Embryonic facial prominence (tissue), 1 donor: Measurements from ENCODE around the gene ARPC5L.
"Not testable (repeated sequence)": the region's sequence is repeated elsewhere in the genome, so short reads cannot be mapped to it uniquely, and the experiment has no call there.

ENCODE experiments used
- DNase-seq: peaks from one replicate; pipeline ENCODE4 v3.0.0-alpha.2; 2016; ENCODE audit errors: extremely low spot score

The ARPC5L gene

GRCh38 chr9:124861342-124862229 is at the start of gene ARPC5L, which contains the start of gene RPL35:
TSS of gene ARPC5L (plus strand) at chr9:124862130. CDS start at chr9:124869291, 7,161 bp downstream.
TSS of gene RPL35 (minus strand) at chr9:124861957. CDS start at chr9:124861912, 45 bp downstream.
- peak; percentile 87 for DNase-seq

- no peak for DNase-seq
These were observed 49.5 kb upstream of the ARPC5L start for GRCh38 chr9:124812441-124812876.

GRCh38 chr9:124813041-124813440 is 48.9 kb upstream of the ARPC5L start:
- DNase-seq = no peak

GRCh38 chr9:124813501-124814163 is 48.3 kb upstream of the ARPC5L start:
- DNase-seq = no peak

DNA sequence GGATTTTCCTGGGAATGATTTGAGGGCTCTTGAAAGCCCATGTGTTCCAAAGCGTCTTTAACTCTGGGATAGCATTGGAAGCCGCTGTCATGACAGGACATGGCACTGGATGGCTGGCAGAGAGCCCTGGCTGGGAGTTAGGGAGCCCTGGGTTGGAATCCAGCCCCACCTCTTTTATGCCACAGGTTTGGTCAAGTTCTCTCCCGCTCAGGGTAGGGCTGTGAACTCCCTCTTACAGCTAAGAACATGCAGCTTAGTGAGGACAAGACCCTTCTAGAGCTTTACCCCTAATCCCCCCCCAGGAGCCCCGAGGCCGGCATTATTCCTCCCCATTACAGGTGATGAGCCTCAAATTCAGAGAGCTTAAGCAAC is 47.8 kb upstream of the ARPC5L start:
- no peak for DNase-seq

GRCh38 chr9:124815601-124816000 is 46.3 kb upstream of the ARPC5L start:
- no peak for DNase-seq

GRCh38 chr9:124818431-124819281 is 43.3 kb upstream of the ARPC5L start:
- DNase-seq = no peak

DNA sequence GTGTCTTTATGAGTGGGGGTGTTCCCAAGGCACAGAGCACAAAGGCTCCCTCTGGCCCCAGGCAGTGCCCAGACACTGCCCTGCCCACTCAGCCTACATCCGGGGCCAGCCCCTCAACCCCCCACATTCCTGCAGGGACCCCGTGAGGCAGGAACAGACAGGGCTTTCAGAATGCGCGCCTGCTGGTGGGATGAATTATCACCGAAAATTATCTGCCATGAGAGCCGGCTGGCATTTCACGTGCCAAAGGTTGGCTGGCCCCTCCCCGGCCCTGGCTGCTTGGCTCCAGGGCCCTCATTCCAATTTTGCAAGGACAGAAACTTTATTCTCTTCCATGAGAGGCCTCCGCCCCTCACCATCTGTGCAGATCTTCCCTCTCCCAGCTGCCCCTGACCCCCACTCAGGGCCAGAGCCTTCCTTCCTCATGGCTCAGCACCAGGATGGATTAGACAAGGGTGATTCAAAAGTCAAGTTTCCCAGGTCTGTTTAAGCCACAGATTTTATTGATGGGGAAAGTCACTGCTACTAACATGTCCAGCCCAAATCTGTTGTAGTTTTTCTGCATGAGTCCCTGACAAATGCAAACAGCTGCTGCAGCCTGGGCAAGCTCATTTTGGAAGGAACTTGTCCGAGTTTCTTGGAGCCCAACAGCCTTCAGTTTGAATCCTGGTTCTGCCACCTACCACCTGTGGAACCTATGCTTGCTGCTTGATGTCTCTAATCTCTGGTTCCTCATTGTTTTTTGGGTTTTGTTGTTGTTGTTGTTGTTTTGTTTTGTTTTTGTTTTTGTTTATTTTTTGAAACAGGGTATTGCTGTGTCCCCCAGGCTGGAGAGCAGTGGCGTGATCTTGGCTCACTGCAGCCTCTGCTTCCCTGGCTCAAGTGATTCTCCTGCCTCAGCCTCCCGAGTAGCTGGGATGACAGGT is 41.0 kb upstream of the ARPC5L start:
- no peak for DNase-seq

- no peak for DNase-seq
These were observed 33.2 kb upstream of the ARPC5L start for GRCh38 chr9:124828489-124829333.

- no peak for DNase-seq
These were observed 32.6 kb upstream of the ARPC5L start for GRCh38 chr9:124829334-124829669.

DNA sequence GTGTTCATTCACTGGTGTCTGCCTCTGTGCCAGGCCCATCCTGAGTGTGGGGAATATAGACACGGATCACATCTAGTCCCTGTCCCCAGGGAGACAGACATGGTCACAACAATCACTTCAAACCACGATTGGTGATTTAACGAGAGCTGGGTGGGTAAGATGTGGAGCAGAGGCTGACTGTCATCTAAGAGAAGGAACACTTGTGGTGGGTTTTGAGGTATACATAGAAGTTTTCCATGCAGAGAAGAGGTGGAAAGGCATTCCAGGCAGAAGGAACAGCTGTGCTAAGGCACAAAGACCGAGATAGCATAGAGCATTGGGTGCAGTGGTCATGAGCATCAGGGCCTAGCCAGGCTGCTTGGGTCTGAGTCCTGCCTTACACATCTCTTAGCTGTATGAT is 31.3 kb upstream of the ARPC5L start:
- no peak for DNase-seq

GRCh38 chr9:124831642-124832364 is 30.1 kb upstream of the ARPC5L start:
- no peak for DNase-seq

DNA sequence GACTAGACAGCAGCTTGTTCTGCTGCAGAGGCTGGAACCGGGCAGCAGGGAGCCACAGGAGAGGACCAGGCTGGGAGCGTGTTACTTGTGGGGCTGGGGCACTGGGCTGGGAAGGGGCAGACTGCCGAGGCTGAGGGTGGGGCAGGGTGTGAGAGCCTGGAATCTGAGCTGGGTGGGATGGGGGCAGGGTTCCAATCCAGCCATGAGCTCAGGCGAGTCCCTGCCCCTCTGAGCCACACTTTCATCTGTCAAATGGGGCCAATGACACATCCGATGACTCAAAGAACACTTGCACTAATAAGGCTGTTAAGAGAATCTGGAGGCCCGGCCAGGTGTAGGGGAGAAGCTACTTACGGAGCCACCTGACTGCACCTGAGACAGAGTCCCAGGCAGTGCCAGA is 27.3 kb upstream of the ARPC5L start:
- DNase-seq = no peak

DNA sequence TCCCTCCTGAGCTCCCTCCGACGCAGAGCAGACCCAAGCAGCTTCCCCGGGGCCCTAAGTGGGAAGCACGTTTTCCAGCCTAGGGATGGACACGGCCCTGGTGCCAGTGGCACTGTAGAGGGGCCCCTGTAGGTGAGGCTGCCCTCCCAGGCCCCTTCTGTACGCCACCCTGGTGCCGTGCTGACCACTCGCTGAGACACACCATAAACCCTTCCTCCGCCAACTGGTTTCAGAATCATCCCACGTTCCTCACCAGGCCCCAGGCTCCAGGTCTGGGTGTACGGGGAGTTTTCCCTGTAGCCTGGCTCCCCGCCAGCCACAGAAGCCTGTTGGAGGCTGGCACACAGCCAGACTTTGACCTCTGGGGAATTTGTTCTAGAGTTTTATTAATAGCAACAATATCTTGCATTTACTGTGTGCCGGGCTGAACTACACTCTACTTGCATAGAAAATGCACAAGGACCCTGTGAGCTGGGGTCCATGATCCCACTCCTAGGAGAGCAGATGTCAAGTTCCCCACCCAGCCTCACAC is 26.8 kb upstream of the ARPC5L start:
- no peak for DNase-seq

GRCh38 chr9:124838132-124838531 is 23.8 kb upstream of the ARPC5L start:
- DNase-seq = not testable (repeated sequence)

GRCh38 chr9:124838567-124839275 is 23.2 kb upstream of the ARPC5L start:
- DNase-seq = not testable (repeated sequence)

DNA sequence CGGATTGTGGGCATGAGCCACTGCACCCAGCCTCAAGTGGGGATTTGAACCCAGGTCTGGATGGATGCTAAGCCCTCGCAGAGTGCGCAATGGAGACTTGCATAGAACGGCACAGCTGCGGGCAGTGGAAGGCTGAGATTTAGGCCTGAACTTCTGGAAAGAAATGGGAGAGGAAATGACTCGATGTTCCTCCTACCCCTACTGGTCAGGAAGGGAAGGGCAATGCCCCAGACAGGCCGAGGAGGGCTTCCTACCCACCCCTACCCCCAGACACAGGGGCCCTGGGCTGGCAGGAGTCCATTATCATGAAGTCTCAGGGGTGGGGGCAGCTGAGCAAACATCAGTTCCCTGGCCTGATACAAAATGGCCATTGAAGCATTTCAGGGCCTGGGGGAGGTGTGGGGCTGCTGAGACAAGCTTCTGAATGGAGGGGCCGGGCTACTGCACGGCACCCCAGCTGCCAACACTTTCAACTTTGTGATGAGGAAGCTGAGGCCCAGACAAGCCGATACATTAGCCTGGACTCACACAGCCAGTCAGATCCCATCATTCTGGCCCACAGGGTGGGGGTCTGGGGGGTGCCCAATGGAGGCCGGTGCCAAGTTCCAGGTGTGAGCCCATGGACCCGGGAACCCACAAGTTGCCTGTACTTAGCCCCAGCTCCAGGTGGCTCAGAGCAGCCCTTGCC is 22.2 kb upstream of the ARPC5L start:
- DNase-seq = no peak

DNA sequence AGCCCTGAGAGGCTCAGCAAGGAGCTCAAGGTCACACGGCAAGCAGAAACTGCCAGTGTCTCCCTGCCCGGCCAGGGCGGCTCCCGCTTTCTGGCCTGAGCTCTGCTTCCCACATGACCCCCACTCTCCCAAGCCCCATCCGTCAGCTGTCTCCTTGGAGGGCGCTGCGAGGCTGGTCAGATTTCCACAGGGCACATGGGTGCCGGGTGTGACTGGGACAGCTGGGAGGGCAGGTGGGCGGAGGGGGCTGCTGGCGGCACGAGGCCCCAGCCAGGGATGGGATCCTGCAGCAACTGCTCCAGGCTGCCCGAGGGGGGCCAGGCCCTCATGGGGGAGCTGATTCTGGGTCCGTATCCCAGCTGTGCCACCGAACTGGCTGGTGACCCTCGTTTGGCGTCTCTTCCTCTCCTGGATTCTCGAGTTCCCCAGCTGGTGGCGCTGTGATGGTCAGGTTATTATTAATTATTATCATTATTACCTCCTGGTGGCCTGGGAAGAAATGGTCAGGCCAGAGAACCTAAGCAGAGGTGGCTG is 21.6 kb upstream of the ARPC5L start:
- no peak for DNase-seq
